ENCODE results near the gene EXOC6. TPM values are rescaled to one million over a fixed set of nuclear protein-coding genes. Genes with fewer than 3 reads are reported as not detected.

The EXOC6 gene
- total and polyA plus RNA-seq, 2 donors from 2014 or later, result 9.5 to 17.0 TPM

DNA sequence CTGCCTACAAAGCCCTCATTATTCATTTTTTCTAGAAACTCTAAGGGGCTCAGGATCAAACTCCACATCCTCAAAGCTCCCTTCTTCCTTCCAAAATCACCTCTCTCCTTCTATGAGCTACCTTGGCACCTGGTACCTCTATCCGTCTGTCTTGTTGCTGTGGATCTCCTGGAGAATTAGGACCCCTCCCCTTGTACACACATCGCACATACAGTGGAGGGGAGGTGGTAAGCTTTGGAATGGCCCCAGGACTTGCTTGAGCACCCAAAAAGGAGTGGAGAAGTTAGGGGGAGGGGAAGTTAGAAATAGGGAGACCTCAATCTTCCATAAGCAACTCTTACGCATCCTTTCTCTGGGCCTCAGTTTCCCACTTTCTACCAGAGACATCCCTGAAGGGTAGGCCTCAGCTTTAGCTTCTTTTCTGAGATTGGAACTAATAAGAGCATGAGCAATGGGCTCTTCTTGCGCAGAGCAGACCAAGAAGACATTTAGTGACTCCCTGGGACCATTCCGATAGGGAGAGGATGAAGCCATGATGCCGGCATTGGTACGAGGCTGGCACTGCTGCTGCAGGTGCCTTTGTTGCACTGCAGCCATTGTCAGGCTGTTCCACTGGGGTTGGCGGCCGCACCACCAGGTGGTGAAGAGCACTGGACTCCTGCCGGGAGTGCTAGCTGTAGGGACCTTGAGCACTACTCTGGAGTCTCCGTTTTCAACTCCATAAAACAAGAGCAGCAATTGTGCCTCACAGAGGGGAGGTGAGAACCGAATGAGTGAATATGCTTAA is 216.7 kb downstream of the EXOC6 start:
- Histone ChIP-seq H3K27ac (ENCODE audit: low read depth in 2 of 2, low read length in 2 of 2) (no peak overlapping the region), H3K36me3 (ENCODE audit: control insufficient read depth in 2 of 3, insufficient read depth in 3 of 3, low read length in 3 of 3) (no peaks in the 10 kb centered on the region), H3K4me3 (ENCODE audit: low read length in 3 of 3) (no peak overlapping the region), H3K27me3 (ENCODE audit: control insufficient read depth, insufficient read depth, low read length) (peaks cover 69% of the 10 kb centered on the region), H3K9ac (ENCODE audit: low read length in 3 of 3) (no peak overlapping the region), H3K4me1 (ENCODE audit: control insufficient read depth in 2 of 3, insufficient read depth in 2 of 3, low read depth in 1 of 3, low read length in 3 of 3) (peaks cover 0 to 13% (median 0%) of the 10 kb centered on the region in 3 donors), H3K9me3 (ENCODE audit: control insufficient read depth in 2 of 3, insufficient read depth in 1 of 3, low read length in 3 of 3) (no peaks in the 10 kb centered on the region)
- FAIRE-seq (no peak), DNase-seq (peak in 1 of 5 donors; percentile 66)
- intact Hi-C loops (cut with DNase I), result no loop called here
- TF ChIP-seq CTCF (IDR thresholded peaks at IDR 0.05; ENCODE audit: borderline replicate concordance, extremely low read depth, insufficient read depth), result no peak

DNA sequence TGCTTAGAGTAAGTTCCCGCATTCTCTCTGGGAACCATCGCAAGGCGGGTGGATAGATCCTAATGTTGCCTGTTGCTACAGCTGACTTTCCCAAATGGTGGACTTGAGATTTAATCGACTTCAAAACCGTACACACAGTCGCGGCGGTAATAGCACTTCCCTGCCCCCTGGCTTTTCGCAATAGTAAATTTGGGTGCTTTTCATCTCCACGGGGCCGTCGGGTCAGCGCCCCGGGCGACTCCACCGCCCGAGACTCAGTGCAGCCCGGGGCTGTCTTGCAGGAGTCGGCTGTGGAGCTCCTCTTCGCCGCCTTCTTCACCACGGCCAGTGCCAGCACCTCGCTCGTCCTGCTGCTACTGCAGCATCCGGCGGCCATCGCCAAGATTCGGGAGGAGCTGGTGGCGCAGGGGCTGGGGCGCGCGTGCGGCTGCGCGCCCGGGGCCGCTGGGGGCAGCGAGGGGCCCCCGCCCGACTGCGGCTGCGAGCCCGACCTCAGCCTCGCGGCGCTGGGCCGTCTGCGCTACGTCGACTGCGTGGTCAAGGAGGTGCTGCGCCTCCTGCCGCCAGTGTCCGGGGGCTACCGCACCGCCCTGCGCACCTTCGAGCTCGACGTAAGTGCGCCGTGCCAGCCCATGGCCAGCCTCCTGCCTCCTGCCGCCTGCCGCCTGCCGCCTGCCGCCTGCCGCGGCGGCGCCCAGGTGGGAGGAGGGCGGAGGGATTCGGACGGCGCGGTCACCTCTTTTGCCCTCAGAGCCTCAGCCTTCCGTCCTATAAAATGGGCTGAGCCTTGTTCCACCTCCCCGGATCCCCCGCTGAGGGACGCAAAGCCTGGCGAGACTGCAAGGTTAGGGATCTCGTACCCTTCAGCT is 217.6 kb downstream of the EXOC6 start:
- no peaks in the 10 kb centered on the region for H3K36me3 ChIP-seq (ENCODE audit: control insufficient read depth in 2 of 3, insufficient read depth in 3 of 3, low read length in 3 of 3)
- H3K9me3 ChIP-seq (ENCODE audit: control insufficient read depth in 2 of 3, insufficient read depth in 1 of 3, low read length in 3 of 3), result no peaks in the 10 kb centered on the region
- intact Hi-C loops (cut with DNase I), result no loop called here
- no peak overlapping the region for H3K9ac ChIP-seq (ENCODE audit: low read length in 3 of 3)
- no peak overlapping the region for H3K27ac ChIP-seq (ENCODE audit: low read depth in 2 of 2, low read length in 2 of 2)
- H3K27me3 ChIP-seq (ENCODE audit: control insufficient read depth, insufficient read depth, low read length), result peaks cover 72% of the 10 kb centered on the region
- peaks cover 0 to 13% (median 0%) of the 10 kb centered on the region in 3 donors for H3K4me1 ChIP-seq (ENCODE audit: control insufficient read depth in 2 of 3, insufficient read depth in 2 of 3, low read depth in 1 of 3, low read length in 3 of 3)
- no peak for FAIRE-seq
- TF ChIP-seq CTCF (IDR thresholded peaks at IDR 0.05; ENCODE audit: borderline replicate concordance, extremely low read depth, insufficient read depth), result no peak
- DNase-seq, result peak in 1 of 5 donors; percentile 61
- H3K4me3 ChIP-seq (ENCODE audit: low read length in 3 of 3), result no peak overlapping the region

DNA sequence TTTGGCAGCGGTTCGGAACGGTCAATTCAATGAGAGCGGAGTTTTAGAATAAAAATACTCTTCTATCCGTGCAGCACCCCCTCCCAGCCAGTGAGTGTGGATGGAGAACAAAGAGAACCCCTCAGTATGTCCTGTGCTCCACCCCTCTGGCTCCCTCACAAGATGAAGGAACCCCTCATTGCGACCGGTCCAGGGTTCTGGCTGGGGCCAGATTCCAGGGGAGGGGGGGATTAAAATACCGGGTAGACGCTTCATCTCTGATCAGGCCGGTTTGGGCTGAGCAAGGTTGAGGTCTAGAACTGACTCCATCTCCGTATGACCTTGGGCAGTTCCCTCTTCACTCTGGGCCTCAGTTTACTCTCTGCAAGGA is 218.2 kb downstream of the EXOC6 start:
- TF ChIP-seq CTCF (IDR thresholded peaks at IDR 0.05; ENCODE audit: borderline replicate concordance, extremely low read depth, insufficient read depth), result no peak
- Histone ChIP-seq H3K27ac (ENCODE audit: low read depth in 2 of 2, low read length in 2 of 2) (no peak overlapping the region), H3K36me3 (ENCODE audit: control insufficient read depth in 2 of 3, insufficient read depth in 3 of 3, low read length in 3 of 3) (no peaks in the 10 kb centered on the region), H3K9ac (ENCODE audit: low read length in 3 of 3) (no peak overlapping the region), H3K4me3 (ENCODE audit: low read length in 3 of 3) (no peak overlapping the region), H3K9me3 (ENCODE audit: control insufficient read depth in 2 of 3, insufficient read depth in 1 of 3, low read length in 3 of 3) (no peaks in the 10 kb centered on the region), H3K4me1 (ENCODE audit: control insufficient read depth in 2 of 3, insufficient read depth in 2 of 3, low read depth in 1 of 3, low read length in 3 of 3) (peaks cover 0 to 13% (median 0%) of the 10 kb centered on the region in 3 donors), H3K27me3 (ENCODE audit: control insufficient read depth, insufficient read depth, low read length) (peaks cover 74% of the 10 kb centered on the region)
- DNase-seq (no peak), FAIRE-seq (no peak)
- intact Hi-C loops (cut with DNase I), result no loop called here

Data from kidney (tissue), 14 donors.